ENCODE measurements around the gene TFAP2A.

Gene TFAP2A

GRCh38 chr6:10395704-10396546 lies 18.9 kb downstream of the TFAP2A start:
- peak overlapping the region; percentile 32 for H3K4me3 ChIP-seq (ENCODE audit: low read depth, low read length)
- H3K27ac ChIP-seq (ENCODE audit: low read depth, low read length): no peak overlapping the region
- H3K27me3 ChIP-seq (ENCODE audit: control insufficient read depth, insufficient read depth, low read length): peaks cover 98% of the 10 kb centered on the region
- H3K9me3 ChIP-seq (ENCODE audit: control insufficient read depth, insufficient read depth, low read length): no peaks in the 10 kb centered on the region
- peaks cover 69% of the 10 kb centered on the region for H3K4me1 ChIP-seq (ENCODE audit: control insufficient read depth, insufficient read depth, low read length)
- no peak overlapping the region for H3K9ac ChIP-seq (ENCODE audit: low read depth, low read length)
- no peaks in the 10 kb centered on the region for H3K36me3 ChIP-seq (ENCODE audit: control insufficient read depth, insufficient read depth, low read length)

- peaks cover 69% of the 10 kb centered on the region for H3K4me1 ChIP-seq (ENCODE audit: control insufficient read depth, insufficient read depth, low read length)
- no peak overlapping the region for H3K9ac ChIP-seq (ENCODE audit: low read depth, low read length)
- no peaks in the 10 kb centered on the region for H3K36me3 ChIP-seq (ENCODE audit: control insufficient read depth, insufficient read depth, low read length)
- H3K27me3 ChIP-seq (ENCODE audit: control insufficient read depth, insufficient read depth, low read length): peaks cover 98% of the 10 kb centered on the region
- peak overlapping the region; percentile 32; the same call in 1 of the 2 replicates for H3K4me3 ChIP-seq (ENCODE audit: low read depth, low read length)
- H3K9me3 ChIP-seq (ENCODE audit: control insufficient read depth, insufficient read depth, low read length): no peaks in the 10 kb centered on the region
- no peak overlapping the region for H3K27ac ChIP-seq (ENCODE audit: low read depth, low read length)
These were observed 19.6 kb downstream of the TFAP2A start for GRCh38 chr6:10395171-10395703.

- H3K4me1 ChIP-seq (ENCODE audit: control insufficient read depth, insufficient read depth, low read length): peaks cover 75% of the 10 kb centered on the region
- H3K27me3 ChIP-seq (ENCODE audit: control insufficient read depth, insufficient read depth, low read length): peaks cover 98% of the 10 kb centered on the region
- H3K36me3 ChIP-seq (ENCODE audit: control insufficient read depth, insufficient read depth, low read length): no peaks in the 10 kb centered on the region
- no peak overlapping the region for H3K27ac ChIP-seq (ENCODE audit: low read depth, low read length)
- H3K4me3 ChIP-seq (ENCODE audit: low read depth, low read length): no peak overlapping the region
- H3K9ac ChIP-seq (ENCODE audit: low read depth, low read length): no peak overlapping the region
- no peaks in the 10 kb centered on the region for H3K9me3 ChIP-seq (ENCODE audit: control insufficient read depth, insufficient read depth, low read length)
These were observed 21.2 kb downstream of the TFAP2A start for GRCh38 chr6:10393544-10394225.

- H3K27ac ChIP-seq (ENCODE audit: low read depth, low read length): no peak overlapping the region
- peaks cover 98% of the 10 kb centered on the region for H3K27me3 ChIP-seq (ENCODE audit: control insufficient read depth, insufficient read depth, low read length)
- H3K9me3 ChIP-seq (ENCODE audit: control insufficient read depth, insufficient read depth, low read length): no peaks in the 10 kb centered on the region; the same call in 1 of the 2 replicates
- no peaks in the 10 kb centered on the region for H3K36me3 ChIP-seq (ENCODE audit: control insufficient read depth, insufficient read depth, low read length)
- H3K4me3 ChIP-seq (ENCODE audit: low read depth, low read length): peak overlapping the region; percentile 26
- H3K9ac ChIP-seq (ENCODE audit: low read depth, low read length): no peak overlapping the region
- H3K4me1 ChIP-seq (ENCODE audit: control insufficient read depth, insufficient read depth, low read length): peaks cover 75% of the 10 kb centered on the region
These were observed 23.1 kb downstream of the TFAP2A start for GRCh38 chr6:10391799-10392198.

- H3K36me3 ChIP-seq (ENCODE audit: control insufficient read depth, insufficient read depth, low read length): no peaks in the 10 kb centered on the region
- H3K9me3 ChIP-seq (ENCODE audit: control insufficient read depth, insufficient read depth, low read length): no peaks in the 10 kb centered on the region; the same call in 1 of the 2 replicates
- peak overlapping the region; percentile 26 for H3K4me3 ChIP-seq (ENCODE audit: low read depth, low read length)
- H3K9ac ChIP-seq (ENCODE audit: low read depth, low read length): no peak overlapping the region
- no peak overlapping the region for H3K27ac ChIP-seq (ENCODE audit: low read depth, low read length)
- peaks cover 78% of the 10 kb centered on the region for H3K4me1 ChIP-seq (ENCODE audit: control insufficient read depth, insufficient read depth, low read length)
- H3K27me3 ChIP-seq (ENCODE audit: control insufficient read depth, insufficient read depth, low read length): peaks cover 100% of the 10 kb centered on the region
These were observed 23.6 kb downstream of the TFAP2A start for GRCh38 chr6:10391299-10391630.

GRCh38 chr6:10390495-10391298 lies 24.2 kb downstream of the TFAP2A start:
- no peaks in the 10 kb centered on the region; the same call in 1 of the 2 replicates for H3K9me3 ChIP-seq (ENCODE audit: control insufficient read depth, insufficient read depth, low read length)
- H3K4me3 ChIP-seq (ENCODE audit: low read depth, low read length): peak overlapping the region; percentile 52; the same call in 1 of the 2 replicates
- peaks cover 100% of the 10 kb centered on the region for H3K27me3 ChIP-seq (ENCODE audit: control insufficient read depth, insufficient read depth, low read length)
- H3K36me3 ChIP-seq (ENCODE audit: control insufficient read depth, insufficient read depth, low read length): no peaks in the 10 kb centered on the region
- peaks cover 77% of the 10 kb centered on the region for H3K4me1 ChIP-seq (ENCODE audit: control insufficient read depth, insufficient read depth, low read length)
- H3K9ac ChIP-seq (ENCODE audit: low read depth, low read length): no peak overlapping the region
- H3K27ac ChIP-seq (ENCODE audit: low read depth, low read length): no peak overlapping the region

- Histone ChIP-seq H3K9me3 (ENCODE audit: control insufficient read depth, insufficient read depth, low read length) (no peaks in the 10 kb centered on the region; the same call in 1 of the 2 replicates), H3K9ac (ENCODE audit: low read depth, low read length) (no peak overlapping the region), H3K36me3 (ENCODE audit: control insufficient read depth, insufficient read depth, low read length) (no peaks in the 10 kb centered on the region), H3K27me3 (ENCODE audit: control insufficient read depth, insufficient read depth, low read length) (peaks cover 100% of the 10 kb centered on the region), H3K27ac (ENCODE audit: low read depth, low read length) (no peak overlapping the region), H3K4me3 (ENCODE audit: low read depth, low read length) (peak overlapping the region; percentile 52), H3K4me1 (ENCODE audit: control insufficient read depth, insufficient read depth, low read length) (peaks cover 76% of the 10 kb centered on the region)
These were observed 25.0 kb downstream of the TFAP2A start for GRCh38 chr6:10389739-10390494.

- Histone ChIP-seq H3K36me3 (ENCODE audit: control insufficient read depth, insufficient read depth, low read length) (no peaks in the 10 kb centered on the region), H3K4me1 (ENCODE audit: control insufficient read depth, insufficient read depth, low read length) (peaks cover 86% of the 10 kb centered on the region), H3K27me3 (ENCODE audit: control insufficient read depth, insufficient read depth, low read length) (peaks cover 100% of the 10 kb centered on the region), H3K4me3 (ENCODE audit: low read depth, low read length) (no peak overlapping the region), H3K9ac (ENCODE audit: low read depth, low read length) (no peak overlapping the region), H3K27ac (ENCODE audit: low read depth, low read length) (no peak overlapping the region), H3K9me3 (ENCODE audit: control insufficient read depth, insufficient read depth, low read length) (no peaks in the 10 kb centered on the region; the same call in 1 of the 2 replicates)
These were observed 27.9 kb downstream of the TFAP2A start for GRCh38 chr6:10386756-10387654.

GRCh38 chr6:10386220-10386619 lies 28.7 kb downstream of the TFAP2A start:
- Histone ChIP-seq H3K27ac (ENCODE audit: low read depth, low read length) (no peak overlapping the region), H3K4me1 (ENCODE audit: control insufficient read depth, insufficient read depth, low read length) (peaks cover 85% of the 10 kb centered on the region), H3K9ac (ENCODE audit: low read depth, low read length) (no peak overlapping the region), H3K36me3 (ENCODE audit: control insufficient read depth, insufficient read depth, low read length) (no peaks in the 10 kb centered on the region), H3K27me3 (ENCODE audit: control insufficient read depth, insufficient read depth, low read length) (peaks cover 100% of the 10 kb centered on the region), H3K9me3 (ENCODE audit: control insufficient read depth, insufficient read depth, low read length) (no peaks in the 10 kb centered on the region; the same call in 1 of the 2 replicates), H3K4me3 (ENCODE audit: low read depth, low read length) (no peak overlapping the region)

Measured in HUES48 (cell line).